Measurements from ENCODE around the gene RMI2. TPM values are rescaled to one million over a fixed set of nuclear protein-coding genes. Genes with fewer than 3 reads are reported as not detected.

The RMI2 gene
- total RNA-seq, 5 donors from 2014 or later (not counting 1 experiment from before 2014, with no cell fraction given) = 1.8 to 6.3 (median 4.2) TPM

GRCh38 chr16:11396241-11397048 is 51.2 kb downstream of the RMI2 start:
- Mint-ChIP-seq H3K27me3 (no peaks in the 10 kb centered on the region), H3K9me3 (no peaks in the 10 kb centered on the region), H3K36me3 (no peaks in the 10 kb centered on the region), H3K27ac (no peak overlapping the region), H3K4me3 (no peak overlapping the region), H3K4me1 (peaks cover 0 to 2% (median 0%) of the 10 kb centered on the region in 3 donors)
- Histone ChIP-seq H3K9me3 (no peaks in the 10 kb centered on the region), H3K4me3 (ENCODE audit: control insufficient read depth in 1 of 2, extremely low read depth in 1 of 2, low read length in 1 of 2) (no peak overlapping the region), H3K36me3 (ENCODE audit: control insufficient read depth in 2 of 2, extremely low read depth in 1 of 2, insufficient read depth in 1 of 2, low read length in 1 of 2) (no peaks in the 10 kb centered on the region), H3K27ac (ENCODE audit: low read length) (no peak overlapping the region), H3K27me3 (replicated peaks in 1 of 2; ENCODE audit: control insufficient read depth in 2 of 2, extremely low read depth in 1 of 2, insufficient read depth in 2 of 2, low read length in 1 of 2) (peaks cover 0 to 10% of the 10 kb centered on the region in 2 experiments), H3K4me1 (ENCODE audit: control insufficient read depth in 1 of 2, extremely low read depth in 1 of 2, insufficient read depth in 2 of 2, low read length in 2 of 2) (peaks cover 0 to 7% of the 10 kb centered on the region in 2 experiments)
- CTCF ChIA-PET = interaction anchor here (0.5 to 1.7 kb wide), 10 partner anchors 9 to 671 kb away, joined by 3 to 6 read pairs (median 3); no protein-coding TSS in a partner anchor
- ATAC-seq (replicated peaks in 1 of 4) (peak; percentile 58 to 72 (median 68)), DNase-seq (peak in 32 of 35 experiments; percentile 22 to 76 (median 51))
- POLR2A ChIA-PET = interaction anchor here in 1 of 2 donors (0.7 kb wide), 1 partner anchor 17 kb away, joined by 3 read pairs; no protein-coding TSS in a partner anchor
- WGBS (ENCODE audit: insufficient coverage) = 39% methylated on average over 22 of the region's 24 CpGs

GRCh38 chr16:11398136-11398535 is 52.9 kb downstream of the RMI2 start:
- 79% methylated on average over 10 of the region's 10 CpGs for WGBS (ENCODE audit: insufficient coverage)
- Mint-ChIP-seq H3K4me3 (no peak overlapping the region), H3K4me1 (peaks cover 0 to 2% (median 0%) of the 10 kb centered on the region in 3 donors), H3K36me3 (no peaks in the 10 kb centered on the region), H3K9me3 (no peaks in the 10 kb centered on the region), H3K27ac (no peak overlapping the region), H3K27me3 (no peaks in the 10 kb centered on the region)
- Histone ChIP-seq H3K4me1 (ENCODE audit: control insufficient read depth in 1 of 2, extremely low read depth in 1 of 2, insufficient read depth in 2 of 2, low read length in 2 of 2) (peaks cover 0 to 7% of the 10 kb centered on the region in 2 experiments), H3K36me3 (ENCODE audit: control insufficient read depth in 2 of 2, extremely low read depth in 1 of 2, insufficient read depth in 1 of 2, low read length in 1 of 2) (no peaks in the 10 kb centered on the region), H3K9me3 (no peaks in the 10 kb centered on the region), H3K27me3 (replicated peaks in 1 of 2; ENCODE audit: control insufficient read depth in 2 of 2, extremely low read depth in 1 of 2, insufficient read depth in 2 of 2, low read length in 1 of 2) (peaks cover 0 to 10% of the 10 kb centered on the region in 2 experiments), H3K27ac (ENCODE audit: low read length) (no peak overlapping the region), H3K4me3 (ENCODE audit: control insufficient read depth in 1 of 2, extremely low read depth in 1 of 2, low read length in 1 of 2) (no peak overlapping the region)
- ChIA-PET POLR2A (no interaction called here), CTCF (interaction anchor here (0.6 to 1.7 kb wide), 4 partner anchors 11 to 292 kb away, joined by 3 to 6 read pairs (median 4); no protein-coding TSS in a partner anchor)
- ATAC-seq (replicated peaks in 1 of 4) = no peak
- DNase-seq = no peak

- ATAC-seq (replicated peaks in 1 of 4) (no peak), DNase-seq (no peak)
- Histone ChIP-seq H3K4me3 (ENCODE audit: control insufficient read depth in 1 of 2, extremely low read depth in 1 of 2, low read length in 1 of 2) (no peak overlapping the region), H3K36me3 (ENCODE audit: control insufficient read depth in 2 of 2, extremely low read depth in 1 of 2, insufficient read depth in 1 of 2, low read length in 1 of 2) (no peaks in the 10 kb centered on the region), H3K27ac (ENCODE audit: low read length) (no peak overlapping the region), H3K27me3 (replicated peaks in 1 of 2; ENCODE audit: control insufficient read depth in 2 of 2, extremely low read depth in 1 of 2, insufficient read depth in 2 of 2, low read length in 1 of 2) (peaks cover 0 to 12% of the 10 kb centered on the region in 2 experiments), H3K4me1 (ENCODE audit: control insufficient read depth in 1 of 2, extremely low read depth in 1 of 2, insufficient read depth in 2 of 2, low read length in 2 of 2) (peaks cover 0 to 7% of the 10 kb centered on the region in 2 experiments), H3K9me3 (no peaks in the 10 kb centered on the region)
- H3K36me3 Mint-ChIP-seq = no peaks in the 10 kb centered on the region
- CTCF ChIA-PET = interaction anchor here (0.6 to 1.2 kb wide), 5 partner anchors 8 to 1087 kb away, joined by 3 to 6 read pairs (median 6); no protein-coding TSS in a partner anchor
- no peaks in the 10 kb centered on the region for H3K9me3 Mint-ChIP-seq
- H3K27me3 Mint-ChIP-seq = no peaks in the 10 kb centered on the region
- no peak overlapping the region for H3K4me3 Mint-ChIP-seq
- POLR2A ChIA-PET = no interaction called here
- no peak overlapping the region for H3K27ac Mint-ChIP-seq
- peaks cover 0 to 2% (median 0%) of the 10 kb centered on the region in 3 donors for H3K4me1 Mint-ChIP-seq
- 90% methylated on average over 8 of the region's 14 CpGs for WGBS (ENCODE audit: insufficient coverage)
Observed at GRCh38 chr16:11398851-11399250, 53.6 kb downstream of the RMI2 start.

GRCh38 chr16:11399261-11399831 is 54.1 kb downstream of the RMI2 start:
- peaks cover 0 to 2% (median 0%) of the 10 kb centered on the region in 3 donors for H3K4me1 Mint-ChIP-seq
- Histone ChIP-seq H3K4me1 (ENCODE audit: control insufficient read depth in 1 of 2, extremely low read depth in 1 of 2, insufficient read depth in 2 of 2, low read length in 2 of 2) (peaks cover 0 to 7% of the 10 kb centered on the region in 2 experiments), H3K4me3 (ENCODE audit: control insufficient read depth in 1 of 2, extremely low read depth in 1 of 2, low read length in 1 of 2) (no peak overlapping the region), H3K9me3 (no peaks in the 10 kb centered on the region), H3K36me3 (ENCODE audit: control insufficient read depth in 2 of 2, extremely low read depth in 1 of 2, insufficient read depth in 1 of 2, low read length in 1 of 2) (no peaks in the 10 kb centered on the region), H3K27ac (ENCODE audit: low read length) (no peak overlapping the region), H3K27me3 (replicated peaks in 1 of 2; ENCODE audit: control insufficient read depth in 2 of 2, extremely low read depth in 1 of 2, insufficient read depth in 2 of 2, low read length in 1 of 2) (peaks cover 0 to 16% of the 10 kb centered on the region in 2 experiments)
- no peaks in the 10 kb centered on the region for H3K9me3 Mint-ChIP-seq
- POLR2A ChIA-PET = no interaction called here
- H3K27ac Mint-ChIP-seq = no peak overlapping the region
- DNase-seq (no peak), ATAC-seq (replicated peaks in 1 of 4) (no peak)
- 90% methylated on average over 22 of the region's 22 CpGs for WGBS (ENCODE audit: insufficient coverage)
- H3K27me3 Mint-ChIP-seq = no peaks in the 10 kb centered on the region
- no peaks in the 10 kb centered on the region for H3K36me3 Mint-ChIP-seq
- no peak overlapping the region for H3K4me3 Mint-ChIP-seq
- CTCF ChIA-PET = interaction anchor here (0.6 to 1.2 kb wide), 4 partner anchors 8 to 1087 kb away, joined by 3 to 6 read pairs (median 5); no protein-coding TSS in a partner anchor

GRCh38 chr16:11400076-11400475 is 54.8 kb downstream of the RMI2 start:
- POLR2A ChIA-PET = no interaction called here
- no peak for DNase-seq

More at GRCh38 chr16:11400076-11400475, 54.8 kb downstream of the RMI2 start:
- 92% methylated on average over 2 of the region's 7 CpGs for WGBS (ENCODE audit: insufficient coverage)
- Histone ChIP-seq H3K4me1 (ENCODE audit: control insufficient read depth in 1 of 2, extremely low read depth in 1 of 2, insufficient read depth in 2 of 2, low read length in 2 of 2) (peaks cover 0 to 7% of the 10 kb centered on the region in 2 experiments), H3K4me3 (ENCODE audit: control insufficient read depth in 1 of 2, extremely low read depth in 1 of 2, low read length in 1 of 2) (no peak overlapping the region), H3K9me3 (no peaks in the 10 kb centered on the region), H3K27ac (ENCODE audit: low read length) (no peak overlapping the region), H3K27me3 (replicated peaks in 1 of 2; ENCODE audit: control insufficient read depth in 2 of 2, extremely low read depth in 1 of 2, insufficient read depth in 2 of 2, low read length in 1 of 2) (peaks cover 0 to 16% of the 10 kb centered on the region in 2 experiments), H3K36me3 (ENCODE audit: control insufficient read depth in 2 of 2, extremely low read depth in 1 of 2, insufficient read depth in 1 of 2, low read length in 1 of 2) (no peaks in the 10 kb centered on the region)
- no peaks in the 10 kb centered on the region for H3K9me3 Mint-ChIP-seq
- H3K4me1 Mint-ChIP-seq = peaks cover 0 to 2% (median 0%) of the 10 kb centered on the region in 3 donors
- H3K4me3 Mint-ChIP-seq = no peak overlapping the region
- ATAC-seq (replicated peaks in 1 of 4) = no peak
- no peaks in the 10 kb centered on the region for H3K36me3 Mint-ChIP-seq
- CTCF ChIA-PET = no interaction called here
- no peaks in the 10 kb centered on the region for H3K27me3 Mint-ChIP-seq
- H3K27ac Mint-ChIP-seq = no peak overlapping the region

Measured in T-cell (primary cell).